ENCODE data around the gene KCNK7. TPM values are rescaled to one million over a fixed set of nuclear protein-coding genes. Genes with fewer than 3 reads are reported as not detected.

The KCNK7 gene
- total RNA-seq (2022; extraction: Qiagen RNA extraction; ENCODE audit: low read depth): 0.29 to 0.82 TPM (median 0.41 TPM) in 5 replicates

GRCh38 chr11:65595543-65596281, at the start of gene KCNK7:
Gene KCNK7, minus strand, starts transcription at chr11:65595800. Its CDS starts 28 bp downstream, at chr11:65595772.

DNA sequence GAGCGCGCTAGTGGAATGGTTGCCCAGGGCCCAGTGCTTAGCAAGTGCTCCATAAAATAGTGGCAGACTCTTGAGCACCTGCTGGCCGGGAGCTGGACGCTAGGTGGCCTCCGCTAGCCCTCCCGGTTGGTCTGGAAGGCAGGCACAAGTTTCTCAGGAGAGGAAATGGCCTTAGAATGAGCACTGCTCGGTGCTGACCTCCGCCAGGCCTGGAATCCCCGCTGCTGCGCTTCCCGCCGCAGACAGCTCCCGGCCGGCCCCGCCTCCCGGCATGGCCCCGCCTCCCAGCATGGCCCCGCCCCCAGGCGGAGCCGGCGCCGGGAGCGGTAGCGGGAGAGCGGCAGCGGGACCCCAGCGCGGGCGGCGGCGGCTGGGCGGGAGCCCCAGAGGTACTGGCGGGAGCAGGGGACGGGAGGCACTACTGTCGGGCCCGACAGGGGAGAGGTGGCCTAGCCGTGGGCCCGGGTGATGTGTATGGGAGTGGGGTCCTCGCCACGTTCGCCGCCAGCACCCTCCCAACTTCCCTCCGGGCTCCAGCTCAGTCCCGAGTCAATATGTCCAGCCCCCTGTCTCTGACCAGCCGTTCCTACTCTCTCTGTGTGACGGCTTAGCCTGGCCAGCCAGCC, 42.3 kb upstream of the KCNK7 start, which contains the start of gene SIPA1:
TSS of gene SIPA1 (plus strand) at position 308 of the 626 bp plus-strand sequence. CDS start 2,821 bp downstream, outside the sequence.

GRCh38 chr11:65615229-65615949, 19.8 kb upstream of the KCNK7 start, which contains the start of gene PCNX3:
Gene PCNX3, plus strand, starts transcription at chr11:65615776. Its CDS starts 536 bp downstream, at chr11:65616312.

DNA sequence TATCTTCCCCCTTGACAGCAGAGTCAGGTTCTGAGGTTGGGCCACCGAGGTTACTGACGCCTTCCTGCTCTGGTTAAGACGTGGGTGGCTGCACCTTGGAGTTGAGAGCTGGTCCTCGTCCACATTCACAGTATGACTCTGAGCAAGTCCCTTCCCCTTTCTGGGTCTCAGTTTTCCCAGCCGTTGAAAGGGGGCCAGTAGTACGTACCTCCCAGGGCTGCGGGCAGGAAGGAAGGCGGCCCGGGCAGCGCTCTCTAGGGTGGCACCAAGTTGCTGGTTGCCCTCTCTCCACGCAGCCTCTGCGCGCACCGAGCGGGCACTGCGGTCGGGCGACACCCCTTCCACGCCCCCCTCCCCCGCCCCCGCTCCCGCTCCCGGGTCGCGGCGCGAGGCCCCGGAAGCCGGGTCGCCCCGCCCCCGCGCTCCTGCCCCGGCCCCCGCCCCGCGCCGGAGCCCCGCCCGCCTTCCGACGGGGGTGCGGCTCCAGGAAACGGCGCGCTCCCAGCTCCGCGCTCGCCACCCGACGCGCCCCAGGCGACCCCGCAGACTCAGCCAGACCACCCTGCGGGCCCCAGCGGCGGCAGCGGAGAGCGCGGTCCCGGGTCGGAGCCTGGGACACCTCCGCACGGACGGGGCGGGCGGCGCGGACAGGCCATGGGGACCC, 19.9 kb downstream of the KCNK7 start, which contains the start of gene EHBP1L1:
TSS of gene EHBP1L1 (plus strand) at position 486 of the 664 bp plus-strand sequence. CDS start 250 bp downstream, outside the sequence.

DNA sequence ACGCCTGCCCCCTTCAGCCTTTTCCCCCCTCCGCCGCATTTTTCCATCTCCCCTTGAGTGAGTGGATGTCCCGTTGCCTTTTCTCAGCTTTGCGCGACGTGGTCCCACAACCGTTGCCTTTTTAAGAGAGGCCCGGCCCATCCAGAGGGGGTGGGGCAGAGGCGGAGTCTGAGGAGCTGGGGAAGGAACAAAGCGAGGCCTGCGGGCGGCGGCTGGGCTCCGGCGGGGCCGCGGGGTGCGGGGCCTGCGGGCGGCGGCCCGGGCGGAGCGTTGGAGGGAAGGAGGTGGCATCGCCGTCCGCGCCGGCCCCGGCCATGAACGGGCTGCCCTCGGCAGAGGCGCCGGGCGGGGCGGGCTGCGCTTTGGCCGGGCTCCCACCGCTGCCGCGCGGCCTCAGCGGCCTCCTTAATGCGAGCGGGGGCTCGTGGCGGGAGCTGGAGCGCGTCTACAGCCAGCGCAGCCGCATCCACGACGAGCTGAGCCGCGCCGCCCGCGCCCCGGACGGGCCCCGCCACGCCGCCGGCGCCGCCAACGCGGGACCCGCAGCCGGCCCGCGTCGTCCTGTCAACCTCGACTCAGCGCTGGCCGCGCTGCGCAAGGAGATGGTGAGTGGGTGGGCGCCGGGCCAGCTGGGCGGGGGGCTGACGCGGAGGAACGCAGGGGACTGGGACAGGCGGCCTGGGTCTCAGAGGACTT, 23.1 kb downstream of the KCNK7 start, which contains the start of gene FAM89B:
TSS of gene FAM89B (plus strand) at position 183 of the 696 bp plus-strand sequence. CDS start at position 315, 132 bp downstream.

GRCh38 chr11:65569973-65570918, 25.4 kb downstream of the KCNK7 start, which contains the start of gene ZNRD2:
Gene ZNRD2, plus strand, starts transcription at chr11:65570477. Its CDS starts 15 bp downstream, at chr11:65570492.

GRCh38 chr11:65558002-65558929, 37.3 kb downstream of the KCNK7 start, which contains the start of gene LTBP3:
Gene LTBP3, minus strand, starts transcription at chr11:65558359. Its CDS starts 400 bp downstream, at chr11:65557959.

Other genes with a start within 250 kb of the KCNK7 start
- 0.40 to 0.94 TPM (median 0.87 TPM) in 5 replicates for gene TIGD3, start 241.0 kb downstream of the KCNK7 start, total RNA-seq (2022; extraction: Qiagen RNA extraction; ENCODE audit: low read depth)
- gene SLC25A45, start 213.2 kb downstream of the KCNK7 start, total RNA-seq (2022; extraction: Qiagen RNA extraction; ENCODE audit: low read depth): 11.7 to 16.3 TPM (median 15.2 TPM) in 5 replicates
- gene FRMD8, start 209.2 kb downstream of the KCNK7 start, total RNA-seq (2022; extraction: Qiagen RNA extraction; ENCODE audit: low read depth): 47.9 to 66.2 TPM (median 63.6 TPM) in 5 replicates
- 108 to 253 TPM (median 201 TPM) in 5 replicates for gene NEAT1, start 173.0 kb downstream of the KCNK7 start, total RNA-seq (2022; extraction: Qiagen RNA extraction; ENCODE audit: low read depth)
- 35.0 to 89.7 TPM (median 73.8 TPM) in 5 replicates for gene MALAT1, start 96.8 kb downstream of the KCNK7 start, total RNA-seq (2022; extraction: Qiagen RNA extraction; ENCODE audit: low read depth)
- gene SCYL1, start 70.7 kb downstream of the KCNK7 start, total RNA-seq (2022; extraction: Qiagen RNA extraction; ENCODE audit: low read depth): 46.9 to 64.2 TPM (median 62.2 TPM) in 5 replicates
- gene LTBP3, start 37.4 kb downstream of the KCNK7 start, total RNA-seq (2022; extraction: Qiagen RNA extraction; ENCODE audit: low read depth): 90.4 to 131 TPM (median 110 TPM) in 5 replicates
- 65.2 to 81.7 TPM (median 80.6 TPM) in 5 replicates for gene ZNRD2, start 25.3 kb downstream of the KCNK7 start, total RNA-seq (2022; extraction: Qiagen RNA extraction; ENCODE audit: low read depth)
- 29.6 to 51.1 TPM (median 48.0 TPM) in 5 replicates for gene FAM89B, start 23.3 kb downstream of the KCNK7 start, total RNA-seq (2022; extraction: Qiagen RNA extraction; ENCODE audit: low read depth)
- 28.2 to 38.2 TPM (median 34.7 TPM) in 5 replicates for gene EHBP1L1, start 19.7 kb downstream of the KCNK7 start, total RNA-seq (2022; extraction: Qiagen RNA extraction; ENCODE audit: low read depth)
- gene MAP3K11, start 18.4 kb upstream of the KCNK7 start, total RNA-seq (2022; extraction: Qiagen RNA extraction; ENCODE audit: low read depth): 38.9 to 53.5 TPM (median 48.3 TPM) in 5 replicates
- gene PCNX3, start 20.0 kb upstream of the KCNK7 start, total RNA-seq (2022; extraction: Qiagen RNA extraction; ENCODE audit: low read depth): 26.1 to 36.6 TPM (median 36.0 TPM) in 5 replicates
- gene SIPA1, start 42.3 kb upstream of the KCNK7 start, total RNA-seq (2022; extraction: Qiagen RNA extraction; ENCODE audit: low read depth): 12.7 to 19.1 TPM (median 17.6 TPM) in 5 replicates
- 62.9 to 74.7 TPM (median 72.1 TPM) in 5 replicates for gene RELA, start 67.1 kb upstream of the KCNK7 start, total RNA-seq (2022; extraction: Qiagen RNA extraction; ENCODE audit: low read depth)
- gene KAT5, start 116.5 kb upstream of the KCNK7 start, total RNA-seq (2022; extraction: Qiagen RNA extraction; ENCODE audit: low read depth): 40.6 to 53.9 TPM (median 50.3 TPM) in 5 replicates
- gene RNASEH2C, start 125.0 kb upstream of the KCNK7 start, total RNA-seq (2022; extraction: Qiagen RNA extraction; ENCODE audit: low read depth): 39.2 to 49.6 TPM (median 47.9 TPM) in 5 replicates
- gene AP5B1, start 185.2 kb upstream of the KCNK7 start, total RNA-seq (2022; extraction: Qiagen RNA extraction; ENCODE audit: low read depth): 8.5 to 12.1 TPM (median 10.7 TPM) in 5 replicates
- gene OVOL1, start 191.3 kb upstream of the KCNK7 start, total RNA-seq (2022; extraction: Qiagen RNA extraction; ENCODE audit: low read depth): 0.05 to 0.09 TPM (median 0.08 TPM) in 3 of 5 replicates, not detected in the others
- gene SNX32, start 238.2 kb upstream of the KCNK7 start, total RNA-seq (2022; extraction: Qiagen RNA extraction; ENCODE audit: low read depth): 0.05 to 0.08 TPM (median 0.07 TPM) in 3 of 5 replicates, not detected in the others

Data from A549 treated with GW870086 at 1 μM for 4 hours (cell line).